MCF 10A (cell line): Measurements from ENCODE around the gene POLN. TPM values are rescaled to one million over a fixed set of nuclear protein-coding genes. Genes with fewer than 3 reads are reported as not detected.

Source experiments
- BruUV-seq: library from RNA; stranded (reverse); fragments of 400-500 nt; replicated peaks from 2 replicates; lab custom pipeline; 2021; lab: Mats Ljungman, UMichigan
- CTCF ChIA-PET: fragments of 300-600 bp; sonication (Branson Sonifier 250); formaldehyde crosslinking; extraction: SDS; loops from one replicate; lab custom pipeline; 2021; ENCODE audit warnings: antibody characterized with exemption, inconsistent platforms; lab: Yijun Ruan, JAX
- POLR2A ChIA-PET: fragments of 300-600, 350-650 bp; sonication (Branson Sonifier 250); formaldehyde crosslinking; extraction: SDS; loops from one replicate; lab custom pipeline; 2020; ENCODE audit warnings: antibody characterized with exemption, inconsistent platforms; lab: Yijun Ruan, JAX
- DNase-seq: peaks from one replicate; pipeline ENCODE4 v3.0.0-alpha.2; 2018; ENCODE audit not compliant: unreplicated experiment
- H3K27ac Mint-ChIP-seq: one replicate; pipeline ENCODE4 v1.8.0; 2022; ENCODE audit warnings: mild to moderate bottlenecking, low read depth, mixed read lengths; ENCODE audit not compliant: unreplicated experiment
- H3K27me3 Mint-ChIP-seq: one replicate; pipeline ENCODE4 v1.8.0; 2022; ENCODE audit warnings: mixed read lengths; ENCODE audit not compliant: insufficient read depth, unreplicated experiment
- H3K36me3 Mint-ChIP-seq: one replicate; pipeline ENCODE4 v1.8.0; 2022; ENCODE audit warnings: mild to moderate bottlenecking, moderate library complexity, mixed read lengths; ENCODE audit not compliant: insufficient read depth, unreplicated experiment
- H3K4me1 Mint-ChIP-seq: one replicate; pipeline ENCODE4 v1.8.0; 2022; ENCODE audit warnings: mixed read lengths; ENCODE audit not compliant: insufficient read depth, unreplicated experiment
- H3K4me3 Mint-ChIP-seq: one replicate; pipeline ENCODE4 v1.8.0; 2022; ENCODE audit warnings: mild to moderate bottlenecking, moderate library complexity, mixed read lengths; ENCODE audit not compliant: unreplicated experiment
- H3K9me3 Mint-ChIP-seq: one replicate; pipeline ENCODE4 v1.8.0; 2022; ENCODE audit warnings: mixed read lengths; ENCODE audit not compliant: unreplicated experiment
- intact Hi-C: fragments of 100-400 bp; cut with micrococcal nuclease; formaldehyde crosslinking; loops from 2 replicates; pipeline ENCODE4 v1.14.1; 2022
- total RNA-seq: library from RNA; stranded (reverse); gene quantifications from 2 replicates; pipeline ENCODE4 v1.2.3, GENCODE V29; 2022
- TF ChIP-seq, protein P1 (sequence below): fragments of 200-600 bp; IDR thresholded peaks from one replicate; pipeline ENCODE4 v1.8.0; 2022; ENCODE audit warnings: antibody characterized with exemption, mild to moderate bottlenecking; ENCODE audit not compliant: unreplicated experiment

POLN gene
- total RNA-seq, 1 experiment from 2014 or later, result 3.1 TPM

DNA sequence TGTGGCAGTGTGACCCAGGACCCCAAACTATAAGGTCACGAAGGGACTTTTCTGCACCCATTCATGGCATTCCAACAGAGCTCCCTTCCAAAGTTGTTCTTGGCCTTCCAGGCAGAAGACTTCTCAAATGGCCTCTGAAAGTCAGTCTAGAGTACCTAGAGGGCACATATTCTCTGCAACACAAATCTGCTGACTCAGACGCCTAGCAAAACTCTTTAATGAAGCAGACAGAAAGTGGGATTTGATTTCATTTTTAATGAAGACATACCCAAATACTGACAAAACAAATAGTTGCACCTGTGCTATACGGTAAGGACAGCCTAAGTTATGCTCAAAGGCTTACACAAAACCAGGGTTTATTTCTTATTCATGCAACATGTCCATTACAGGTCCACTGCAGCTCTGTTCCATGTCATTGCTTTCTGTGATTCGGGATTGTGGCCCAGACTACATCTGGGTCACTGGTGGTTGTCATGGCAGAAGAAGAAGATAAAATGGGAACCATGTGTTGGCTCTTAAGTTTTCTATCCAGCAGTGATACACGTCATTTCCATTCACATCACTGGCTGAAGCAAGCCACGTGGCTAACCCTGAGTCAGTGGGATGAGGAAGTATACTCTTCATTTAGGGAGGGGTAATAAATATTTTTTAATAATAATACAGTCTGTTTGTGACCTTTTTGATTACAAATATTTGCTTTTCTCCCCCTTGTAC is 125.1 kb downstream of the POLN start:
- Mint-ChIP-seq H3K27ac (no peak overlapping the region), H3K4me1 (no peaks in the 10 kb centered on the region), H3K9me3 (no peaks in the 10 kb centered on the region), H3K27me3 (no peaks in the 10 kb centered on the region), H3K36me3 (no peaks in the 10 kb centered on the region), H3K4me3 (no peak overlapping the region)
- intact Hi-C loops, result no loop called here
- TF ChIP-seq, protein P1, sequence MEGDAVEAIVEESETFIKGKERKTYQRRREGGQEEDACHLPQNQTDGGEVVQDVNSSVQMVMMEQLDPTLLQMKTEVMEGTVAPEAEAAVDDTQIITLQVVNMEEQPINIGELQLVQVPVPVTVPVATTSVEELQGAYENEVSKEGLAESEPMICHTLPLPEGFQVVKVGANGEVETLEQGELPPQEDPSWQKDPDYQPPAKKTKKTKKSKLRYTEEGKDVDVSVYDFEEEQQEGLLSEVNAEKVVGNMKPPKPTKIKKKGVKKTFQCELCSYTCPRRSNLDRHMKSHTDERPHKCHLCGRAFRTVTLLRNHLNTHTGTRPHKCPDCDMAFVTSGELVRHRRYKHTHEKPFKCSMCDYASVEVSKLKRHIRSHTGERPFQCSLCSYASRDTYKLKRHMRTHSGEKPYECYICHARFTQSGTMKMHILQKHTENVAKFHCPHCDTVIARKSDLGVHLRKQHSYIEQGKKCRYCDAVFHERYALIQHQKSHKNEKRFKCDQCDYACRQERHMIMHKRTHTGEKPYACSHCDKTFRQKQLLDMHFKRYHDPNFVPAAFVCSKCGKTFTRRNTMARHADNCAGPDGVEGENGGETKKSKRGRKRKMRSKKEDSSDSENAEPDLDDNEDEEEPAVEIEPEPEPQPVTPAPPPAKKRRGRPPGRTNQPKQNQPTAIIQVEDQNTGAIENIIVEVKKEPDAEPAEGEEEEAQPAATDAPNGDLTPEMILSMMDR, result no peak
- no TSS peak for BruUV-seq
- POLR2A ChIA-PET, result no interaction called here
- CTCF ChIA-PET, result no interaction called here
- DNase-seq, result no peak

DNA sequence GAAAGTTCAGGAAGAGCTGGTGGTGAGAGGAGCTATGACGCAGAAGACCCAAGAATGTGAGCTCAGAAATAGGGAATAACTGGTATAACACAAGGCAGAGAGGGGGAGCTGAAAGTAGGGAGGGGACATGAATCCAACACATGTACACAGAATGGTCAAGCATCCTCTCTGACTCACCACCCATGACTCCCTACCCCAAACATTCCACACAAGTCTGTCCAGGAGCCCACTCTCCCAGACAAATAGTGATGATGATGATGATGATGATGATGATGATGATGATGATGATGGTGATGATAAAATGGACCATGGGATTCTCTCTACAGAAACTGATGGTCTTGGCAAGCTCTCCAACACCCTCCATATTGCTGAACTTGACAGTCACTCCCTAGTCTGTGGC is 136.4 kb downstream of the POLN start:
- H3K36me3 Mint-ChIP-seq, result no peaks in the 10 kb centered on the region
- ChIA-PET POLR2A (no interaction called here), CTCF (no interaction called here)
- H3K4me3 Mint-ChIP-seq, result no peak overlapping the region
- H3K27ac Mint-ChIP-seq, result no peak overlapping the region
- no TSS peak for BruUV-seq
- H3K4me1 Mint-ChIP-seq, result peaks cover 14% of the 10 kb centered on the region
- intact Hi-C loops, result no loop called here
- no peak for DNase-seq
- no peaks in the 10 kb centered on the region for H3K27me3 Mint-ChIP-seq
- peaks cover 22% of the 10 kb centered on the region for H3K9me3 Mint-ChIP-seq
- TF ChIP-seq, protein P1, result no peak

DNA sequence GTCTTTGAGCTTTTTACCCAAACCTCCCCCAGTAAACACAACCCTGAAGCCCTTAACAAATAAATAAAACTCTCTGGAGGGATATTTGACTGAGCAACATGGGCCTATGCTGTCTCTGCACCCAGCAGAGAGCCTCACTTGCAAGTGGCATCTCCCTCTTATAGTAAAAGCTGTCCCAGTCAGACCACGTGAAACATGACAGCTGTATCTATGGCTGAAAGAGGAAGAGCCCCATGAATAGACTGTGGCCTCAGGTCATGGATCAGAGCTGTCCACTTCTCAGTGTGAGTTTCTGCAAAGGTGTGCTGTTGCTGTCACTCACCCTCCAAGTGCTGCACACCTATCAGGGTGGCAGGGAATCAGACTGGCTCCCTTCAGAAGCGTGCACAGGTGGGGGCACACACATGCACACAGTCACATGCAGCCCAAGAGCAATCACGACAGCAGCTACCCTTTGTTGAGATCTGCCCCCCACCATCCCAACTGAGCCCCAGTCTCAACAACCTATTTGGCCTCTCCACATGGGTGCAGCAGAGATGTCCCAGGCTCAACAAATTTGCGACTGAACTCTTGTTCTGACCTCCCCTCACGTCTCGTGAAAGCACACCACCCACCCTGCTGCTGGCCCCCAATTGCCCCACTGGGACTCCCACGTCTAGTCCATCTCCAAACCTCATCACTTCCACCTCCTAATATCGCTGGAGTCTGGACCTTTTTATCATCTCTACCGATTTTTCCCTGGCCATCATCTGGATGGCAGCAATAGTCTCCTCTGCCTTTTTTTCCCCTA is 137.2 kb downstream of the POLN start:
- POLR2A ChIA-PET, result no interaction called here
- peaks cover 16% of the 10 kb centered on the region for H3K9me3 Mint-ChIP-seq
- intact Hi-C loops, result no loop called here
- H3K4me3 Mint-ChIP-seq, result no peak overlapping the region
- TF ChIP-seq, protein P1, result no peak
- CTCF ChIA-PET, result interaction anchor here (0.8 kb wide), 1 partner anchor 15 kb away, joined by 3 read pairs; no protein-coding TSS in a partner anchor
- peaks cover 18% of the 10 kb centered on the region for H3K4me1 Mint-ChIP-seq
- no peaks in the 10 kb centered on the region for H3K27me3 Mint-ChIP-seq
- no peaks in the 10 kb centered on the region for H3K36me3 Mint-ChIP-seq
- DNase-seq, result no peak
- no TSS peak for BruUV-seq
- H3K27ac Mint-ChIP-seq, result no peak overlapping the region

DNA sequence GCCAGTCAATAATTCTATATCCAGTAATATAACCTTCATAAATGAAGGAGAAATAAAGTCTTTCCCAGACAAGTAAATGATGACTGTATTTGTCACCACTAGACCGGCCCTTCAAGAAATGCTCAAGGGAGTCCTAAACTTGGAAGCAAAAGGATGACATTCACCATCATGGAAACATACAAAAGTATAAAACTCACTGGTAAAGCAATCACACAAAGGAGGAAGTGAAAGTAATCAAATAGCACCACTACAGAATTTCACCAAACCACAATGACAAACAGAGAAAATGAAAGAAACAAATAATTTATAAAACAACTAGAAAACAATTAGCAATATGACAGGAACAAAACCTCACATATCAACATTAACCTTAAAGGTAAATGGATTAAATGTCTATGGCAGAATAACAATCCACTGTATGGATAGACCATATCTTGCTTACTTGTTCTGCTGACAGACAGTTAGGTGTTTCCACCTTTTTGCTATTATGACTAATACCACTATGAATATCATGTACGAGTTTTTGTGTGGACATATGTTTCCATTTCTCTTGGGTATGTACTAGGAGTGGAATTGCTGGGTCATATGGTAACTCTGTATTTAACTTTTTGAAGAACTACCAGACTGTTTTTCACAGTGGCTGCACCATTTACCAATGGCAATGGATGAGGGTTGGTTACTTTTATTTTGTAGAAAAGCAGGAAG is 137.9 kb downstream of the POLN start:
- peaks cover 16% of the 10 kb centered on the region for H3K9me3 Mint-ChIP-seq
- intact Hi-C loops, result no loop called here
- TF ChIP-seq, protein P1, result no peak
- H3K4me1 Mint-ChIP-seq, result peaks cover 18% of the 10 kb centered on the region
- no peaks in the 10 kb centered on the region for H3K27me3 Mint-ChIP-seq
- H3K36me3 Mint-ChIP-seq, result no peaks in the 10 kb centered on the region
- H3K4me3 Mint-ChIP-seq, result no peak overlapping the region
- ChIA-PET CTCF (interaction anchor here (0.8 kb wide), 1 partner anchor 14 kb away, joined by 3 read pairs; no protein-coding TSS in a partner anchor), POLR2A (no interaction called here)
- no peak overlapping the region for H3K27ac Mint-ChIP-seq
- DNase-seq, result no peak
- no TSS peak for BruUV-seq
